WTC11 (cell line): ENCODE measurements around the gene VWA2. TPM values are rescaled to one million over a fixed set of nuclear protein-coding genes. Genes with fewer than 3 reads are reported as not detected.

Experiments
- ATAC-seq: fragments of 200-7000 bp; cut with Tn5 transposase; 2 replicates; pipeline ENCODE4 v1.10.0; 2021; ENCODE audit warnings: mild to moderate bottlenecking, moderate library complexity
- CTCF ChIA-PET: fragments of 300-600 bp; sonication (Branson Sonifier 250); formaldehyde crosslinking; loops from one replicate; lab custom pipeline; 2021; ENCODE audit warnings: antibody characterized with exemption; lab: Charles Lee
- POLR2A ChIA-PET: fragments of 350-600 bp; sonication (Branson Sonifier 250); formaldehyde crosslinking; loops from one replicate; lab custom pipeline; 2021; ENCODE audit warnings: antibody characterized with exemption; lab: Charles Lee
- DNase-seq: peaks from one replicate; pipeline ENCODE4 v3.0.0; 2021; ENCODE audit warnings: low spot score
- H3K27ac Mint-ChIP-seq: 2 replicates; pipeline ENCODE4 v1.8.0; 2021; ENCODE audit warnings: mixed read lengths
- H3K27me3 Mint-ChIP-seq: 2 replicates; pipeline ENCODE4 v1.8.0; 2021; ENCODE audit warnings: low read depth, mild to moderate bottlenecking, moderate library complexity, mixed read lengths
- H3K36me3 Mint-ChIP-seq: 2 replicates; pipeline ENCODE4 v1.8.0; 2021; ENCODE audit warnings: mixed read lengths
- H3K4me1 Mint-ChIP-seq: 2 replicates; pipeline ENCODE4 v1.8.0; 2022; ENCODE audit warnings: mixed read lengths
- H3K4me3 Mint-ChIP-seq: 2 replicates; pipeline ENCODE4 v1.8.0; 2021; ENCODE audit warnings: mild to moderate bottlenecking, moderate library complexity, mixed read lengths
- H3K9me3 Mint-ChIP-seq: 2 replicates; pipeline ENCODE4 v1.8.0; 2021; ENCODE audit warnings: mixed read lengths
- CREM ChIP-seq: sonication (generic); formaldehyde crosslinking; IDR thresholded peaks from 2 replicates; pipeline ENCODE4 v1.8.1; 2022; ENCODE audit warnings: mild to moderate bottlenecking, missing genetic modification reagents, moderate library complexity
- ETV6 ChIP-seq: sonication (generic); formaldehyde crosslinking; IDR thresholded peaks from 2 replicates; pipeline ENCODE4 v1.8.1; 2022; ENCODE audit warnings: mild to moderate bottlenecking, missing genetic modification reagents
- FOXP1 ChIP-seq: sonication (generic); formaldehyde crosslinking; IDR thresholded peaks from 2 replicates; pipeline ENCODE4 v1.8.0; 2022; ENCODE audit warnings: missing genetic modification reagents, mild to moderate bottlenecking, moderate library complexity, borderline replicate concordance
- GABPB1 ChIP-seq: sonication (generic); formaldehyde crosslinking; IDR thresholded peaks from 2 replicates; pipeline ENCODE4 v1.8.1; 2023; ENCODE audit warnings: mild to moderate bottlenecking, missing genetic modification reagents
- GRHL2 ChIP-seq: fragments of 250-450 bp; sonication (Bioruptor Pico); IDR thresholded peaks from 2 replicates; pipeline ENCODE4 v1.8.0; 2022; ENCODE audit warnings: mild to moderate bottlenecking, moderate library complexity; ENCODE audit not compliant: insufficient replicate concordance, severe bottlenecking
- GTF2I ChIP-seq: fragments of 250-450 bp; sonication (Bioruptor Pico); conservative IDR thresholded peaks from 2 replicates; pipeline ENCODE4 v1.4.0; 2021; ENCODE audit warnings: mild to moderate bottlenecking
- IRF2 ChIP-seq: sonication (generic); formaldehyde crosslinking; IDR thresholded peaks from 2 replicates; pipeline ENCODE4 v1.8.0; 2022; ENCODE audit warnings: low read depth, missing genetic modification reagents, borderline replicate concordance
- RELA ChIP-seq: sonication (generic); formaldehyde crosslinking; IDR thresholded peaks from 2 replicates; pipeline ENCODE4 v1.8.1; 2022; ENCODE audit warnings: missing genetic modification reagents, mild to moderate bottlenecking, borderline replicate concordance
- SMAD3 ChIP-seq: sonication (generic); formaldehyde crosslinking; IDR thresholded peaks from 2 replicates; pipeline ENCODE4 v1.8.0; 2022; ENCODE audit warnings: missing genetic modification reagents, mild to moderate bottlenecking, borderline replicate concordance
- SP1 ChIP-seq: sonication (generic); formaldehyde crosslinking; conservative IDR thresholded peaks from 2 replicates; pipeline ENCODE4 v1.8.1; 2022; ENCODE audit warnings: missing genetic modification reagents
- TEAD1 ChIP-seq: sonication (generic); formaldehyde crosslinking; IDR thresholded peaks from 2 replicates; pipeline ENCODE4 v1.8.0; 2022; ENCODE audit warnings: mild to moderate bottlenecking, missing genetic modification reagents
- TEAD4 ChIP-seq: sonication (generic); formaldehyde crosslinking; IDR thresholded peaks from 2 replicates; pipeline ENCODE4 v1.8.0; 2022; ENCODE audit warnings: mild to moderate bottlenecking, missing genetic modification reagents
- ZNF138 ChIP-seq: sonication (generic); formaldehyde crosslinking; conservative IDR thresholded peaks from 2 replicates; pipeline ENCODE4 v1.8.1; 2022; ENCODE audit warnings: mild to moderate bottlenecking, moderate library complexity, missing genetic modification reagents
- total RNA-seq: library from RNA; stranded (reverse); gene quantifications from 3 replicates; pipeline ENCODE4 v1.2.3, GENCODE V29; 2021
- TF ChIP-seq, protein P1 (sequence below): sonication (generic); formaldehyde crosslinking; IDR thresholded peaks from 2 replicates; pipeline ENCODE4 v1.8.0; 2022; ENCODE audit warnings: missing genetic modification reagents
- TF ChIP-seq, protein P2 (sequence below): fragments of 250-450 bp; sonication (Bioruptor Pico); IDR thresholded peaks from 2 replicates; pipeline ENCODE4 v1.9.0; 2021; ENCODE audit warnings: mild to moderate bottlenecking
- TF ChIP-seq, protein P3 (sequence below): sonication (generic); formaldehyde crosslinking; IDR thresholded peaks from 2 replicates; pipeline ENCODE4 v1.8.0; 2022; ENCODE audit warnings: mild to moderate bottlenecking, missing genetic modification reagents
- TF ChIP-seq, protein P4 (sequence below): sonication (generic); formaldehyde crosslinking; IDR thresholded peaks from 2 replicates; pipeline ENCODE4 v1.8.0; 2022; ENCODE audit warnings: mild to moderate bottlenecking, missing genetic modification reagents
- TF ChIP-seq, protein P5 (sequence below): sonication (generic); formaldehyde crosslinking; IDR thresholded peaks from 2 replicates; pipeline ENCODE4 v1.8.0; 2023; ENCODE audit warnings: mild to moderate bottlenecking, missing genetic modification reagents
- TF ChIP-seq, protein P6 (sequence below): sonication (generic); formaldehyde crosslinking; conservative IDR thresholded peaks from 2 replicates; pipeline ENCODE4 v1.8.1; 2022; ENCODE audit warnings: mild to moderate bottlenecking, missing genetic modification reagents

Gene VWA2
- total RNA-seq, 1 experiment from 2014 or later, result 2.1 TPM

DNA sequence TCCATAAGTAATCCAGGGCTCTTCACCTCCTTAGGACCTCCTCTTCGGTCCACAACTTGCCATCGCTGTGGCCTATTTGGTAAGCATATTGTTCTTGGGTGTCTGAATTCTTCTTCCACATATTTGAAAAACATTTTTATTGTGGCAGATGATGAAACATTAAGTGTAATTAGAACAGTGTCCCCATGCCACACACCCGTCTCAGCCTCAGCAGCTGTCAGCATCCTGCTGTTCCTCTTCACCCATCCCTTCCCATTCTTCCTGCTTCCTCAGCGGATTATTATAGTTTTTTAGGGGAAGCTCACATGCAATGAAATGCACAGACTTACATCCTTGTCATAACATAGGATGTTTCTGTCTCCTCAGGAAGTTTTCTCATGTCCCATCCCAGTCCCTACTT lies 39.8 kb upstream of the VWA2 start:
- no peak overlapping the region for H3K27ac Mint-ChIP-seq
- H3K27me3 Mint-ChIP-seq, result no peaks in the 10 kb centered on the region

DNA sequence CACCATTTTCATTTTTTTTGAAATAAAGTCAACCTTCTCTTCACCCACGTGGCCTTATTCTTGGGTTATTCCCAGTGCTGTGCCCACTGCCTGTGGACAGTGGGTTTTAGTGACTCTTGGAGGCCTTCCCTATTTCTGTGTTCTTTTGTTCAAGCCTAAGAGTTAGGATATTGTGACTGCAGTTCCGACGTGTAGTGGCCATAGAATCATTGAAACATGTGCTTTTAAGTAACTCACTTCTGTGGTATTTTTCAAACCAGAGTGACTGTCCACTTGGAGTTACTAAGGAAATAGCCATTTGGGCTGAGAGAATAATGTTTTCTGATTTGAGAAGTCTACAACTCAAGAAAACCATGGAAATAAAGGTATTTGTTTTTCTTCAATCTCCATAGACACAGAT lies 36.2 kb upstream of the VWA2 start:
- POLR2A ChIA-PET, result no interaction called here
- CTCF ChIA-PET, result interaction anchor here (1.0 kb wide), 1 partner anchor 102 kb away, joined by 3 read pairs; no protein-coding TSS in a partner anchor

More for the DNA sequence above, 39.8 kb upstream of the VWA2 start:
- no peak for TF ChIP-seq GTF2I (CRISPR knock-in tag)
- TF ChIP-seq, protein P1, sequence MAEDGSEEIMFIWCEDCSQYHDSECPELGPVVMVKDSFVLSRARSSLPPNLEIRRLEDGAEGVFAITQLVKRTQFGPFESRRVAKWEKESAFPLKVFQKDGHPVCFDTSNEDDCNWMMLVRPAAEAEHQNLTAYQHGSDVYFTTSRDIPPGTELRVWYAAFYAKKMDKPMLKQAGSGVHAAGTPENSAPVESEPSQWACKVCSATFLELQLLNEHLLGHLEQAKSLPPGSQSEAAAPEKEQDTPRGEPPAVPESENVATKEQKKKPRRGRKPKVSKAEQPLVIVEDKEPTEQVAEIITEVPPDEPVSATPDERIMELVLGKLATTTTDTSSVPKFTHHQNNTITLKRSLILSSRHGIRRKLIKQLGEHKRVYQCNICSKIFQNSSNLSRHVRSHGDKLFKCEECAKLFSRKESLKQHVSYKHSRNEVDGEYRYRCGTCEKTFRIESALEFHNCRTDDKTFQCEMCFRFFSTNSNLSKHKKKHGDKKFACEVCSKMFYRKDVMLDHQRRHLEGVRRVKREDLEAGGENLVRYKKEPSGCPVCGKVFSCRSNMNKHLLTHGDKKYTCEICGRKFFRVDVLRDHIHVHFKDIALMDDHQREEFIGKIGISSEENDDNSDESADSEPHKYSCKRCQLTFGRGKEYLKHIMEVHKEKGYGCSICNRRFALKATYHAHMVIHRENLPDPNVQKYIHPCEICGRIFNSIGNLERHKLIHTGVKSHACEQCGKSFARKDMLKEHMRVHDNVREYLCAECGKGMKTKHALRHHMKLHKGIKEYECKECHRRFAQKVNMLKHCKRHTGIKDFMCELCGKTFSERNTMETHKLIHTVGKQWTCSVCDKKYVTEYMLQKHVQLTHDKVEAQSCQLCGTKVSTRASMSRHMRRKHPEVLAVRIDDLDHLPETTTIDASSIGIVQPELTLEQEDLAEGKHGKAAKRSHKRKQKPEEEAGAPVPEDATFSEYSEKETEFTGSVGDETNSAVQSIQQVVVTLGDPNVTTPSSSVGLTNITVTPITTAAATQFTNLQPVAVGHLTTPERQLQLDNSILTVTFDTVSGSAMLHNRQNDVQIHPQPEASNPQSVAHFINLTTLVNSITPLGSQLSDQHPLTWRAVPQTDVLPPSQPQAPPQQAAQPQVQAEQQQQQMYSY (CRISPR knock-in tag), result no peak
- TF ChIP-seq, protein P2, sequence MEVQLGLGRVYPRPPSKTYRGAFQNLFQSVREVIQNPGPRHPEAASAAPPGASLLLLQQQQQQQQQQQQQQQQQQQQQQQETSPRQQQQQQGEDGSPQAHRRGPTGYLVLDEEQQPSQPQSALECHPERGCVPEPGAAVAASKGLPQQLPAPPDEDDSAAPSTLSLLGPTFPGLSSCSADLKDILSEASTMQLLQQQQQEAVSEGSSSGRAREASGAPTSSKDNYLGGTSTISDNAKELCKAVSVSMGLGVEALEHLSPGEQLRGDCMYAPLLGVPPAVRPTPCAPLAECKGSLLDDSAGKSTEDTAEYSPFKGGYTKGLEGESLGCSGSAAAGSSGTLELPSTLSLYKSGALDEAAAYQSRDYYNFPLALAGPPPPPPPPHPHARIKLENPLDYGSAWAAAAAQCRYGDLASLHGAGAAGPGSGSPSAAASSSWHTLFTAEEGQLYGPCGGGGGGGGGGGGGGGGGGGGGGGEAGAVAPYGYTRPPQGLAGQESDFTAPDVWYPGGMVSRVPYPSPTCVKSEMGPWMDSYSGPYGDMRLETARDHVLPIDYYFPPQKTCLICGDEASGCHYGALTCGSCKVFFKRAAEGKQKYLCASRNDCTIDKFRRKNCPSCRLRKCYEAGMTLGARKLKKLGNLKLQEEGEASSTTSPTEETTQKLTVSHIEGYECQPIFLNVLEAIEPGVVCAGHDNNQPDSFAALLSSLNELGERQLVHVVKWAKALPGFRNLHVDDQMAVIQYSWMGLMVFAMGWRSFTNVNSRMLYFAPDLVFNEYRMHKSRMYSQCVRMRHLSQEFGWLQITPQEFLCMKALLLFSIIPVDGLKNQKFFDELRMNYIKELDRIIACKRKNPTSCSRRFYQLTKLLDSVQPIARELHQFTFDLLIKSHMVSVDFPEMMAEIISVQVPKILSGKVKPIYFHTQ (CRISPR knock-in tag), result no peak
- TF ChIP-seq, protein P3, sequence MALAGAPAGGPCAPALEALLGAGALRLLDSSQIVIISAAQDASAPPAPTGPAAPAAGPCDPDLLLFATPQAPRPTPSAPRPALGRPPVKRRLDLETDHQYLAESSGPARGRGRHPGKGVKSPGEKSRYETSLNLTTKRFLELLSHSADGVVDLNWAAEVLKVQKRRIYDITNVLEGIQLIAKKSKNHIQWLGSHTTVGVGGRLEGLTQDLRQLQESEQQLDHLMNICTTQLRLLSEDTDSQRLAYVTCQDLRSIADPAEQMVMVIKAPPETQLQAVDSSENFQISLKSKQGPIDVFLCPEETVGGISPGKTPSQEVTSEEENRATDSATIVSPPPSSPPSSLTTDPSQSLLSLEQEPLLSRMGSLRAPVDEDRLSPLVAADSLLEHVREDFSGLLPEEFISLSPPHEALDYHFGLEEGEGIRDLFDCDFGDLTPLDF (CRISPR knock-in tag), result no peak
- ATAC-seq (no peak), DNase-seq (no peak)
- ChIA-PET CTCF (interaction anchor here (0.6 kb wide), 1 partner anchor 269 kb away, joined by 3 read pairs; no protein-coding TSS in a partner anchor), POLR2A (no interaction called here)
- no peaks in the 10 kb centered on the region for H3K4me1 Mint-ChIP-seq
- no peaks in the 10 kb centered on the region for H3K9me3 Mint-ChIP-seq
- H3K4me3 Mint-ChIP-seq, result no peak overlapping the region
- H3K36me3 Mint-ChIP-seq, result no peaks in the 10 kb centered on the region

More for the DNA sequence above, 36.2 kb upstream of the VWA2 start:
- H3K4me3 Mint-ChIP-seq, result no peak overlapping the region
- TF ChIP-seq ZNF138 (no peak), IRF2 (CRISPR knock-in tag) (no peak), CREM (CRISPR knock-in tag) (no peak), TEAD4 (CRISPR knock-in tag) (no peak), SMAD3 (no peak), GABPB1 (no peak), GRHL2 (no peak), FOXP1 (CRISPR knock-in tag) (no peak), SP1 (CRISPR knock-in tag) (no peak), TEAD1 (CRISPR knock-in tag) (no peak), RELA (CRISPR knock-in tag) (no peak), ETV6 (CRISPR knock-in tag) (no peak)
- TF ChIP-seq, protein P4, sequence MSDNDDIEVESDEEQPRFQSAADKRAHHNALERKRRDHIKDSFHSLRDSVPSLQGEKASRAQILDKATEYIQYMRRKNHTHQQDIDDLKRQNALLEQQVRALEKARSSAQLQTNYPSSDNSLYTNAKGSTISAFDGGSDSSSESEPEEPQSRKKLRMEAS (CRISPR knock-in tag), result no peak
- TF ChIP-seq, protein P5, sequence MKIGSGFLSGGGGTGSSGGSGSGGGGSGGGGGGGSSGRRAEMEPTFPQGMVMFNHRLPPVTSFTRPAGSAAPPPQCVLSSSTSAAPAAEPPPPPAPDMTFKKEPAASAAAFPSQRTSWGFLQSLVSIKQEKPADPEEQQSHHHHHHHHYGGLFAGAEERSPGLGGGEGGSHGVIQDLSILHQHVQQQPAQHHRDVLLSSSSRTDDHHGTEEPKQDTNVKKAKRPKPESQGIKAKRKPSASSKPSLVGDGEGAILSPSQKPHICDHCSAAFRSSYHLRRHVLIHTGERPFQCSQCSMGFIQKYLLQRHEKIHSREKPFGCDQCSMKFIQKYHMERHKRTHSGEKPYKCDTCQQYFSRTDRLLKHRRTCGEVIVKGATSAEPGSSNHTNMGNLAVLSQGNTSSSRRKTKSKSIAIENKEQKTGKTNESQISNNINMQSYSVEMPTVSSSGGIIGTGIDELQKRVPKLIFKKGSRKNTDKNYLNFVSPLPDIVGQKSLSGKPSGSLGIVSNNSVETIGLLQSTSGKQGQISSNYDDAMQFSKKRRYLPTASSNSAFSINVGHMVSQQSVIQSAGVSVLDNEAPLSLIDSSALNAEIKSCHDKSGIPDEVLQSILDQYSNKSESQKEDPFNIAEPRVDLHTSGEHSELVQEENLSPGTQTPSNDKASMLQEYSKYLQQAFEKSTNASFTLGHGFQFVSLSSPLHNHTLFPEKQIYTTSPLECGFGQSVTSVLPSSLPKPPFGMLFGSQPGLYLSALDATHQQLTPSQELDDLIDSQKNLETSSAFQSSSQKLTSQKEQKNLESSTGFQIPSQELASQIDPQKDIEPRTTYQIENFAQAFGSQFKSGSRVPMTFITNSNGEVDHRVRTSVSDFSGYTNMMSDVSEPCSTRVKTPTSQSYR (CRISPR knock-in tag), result no peak
- TF ChIP-seq, protein P6, sequence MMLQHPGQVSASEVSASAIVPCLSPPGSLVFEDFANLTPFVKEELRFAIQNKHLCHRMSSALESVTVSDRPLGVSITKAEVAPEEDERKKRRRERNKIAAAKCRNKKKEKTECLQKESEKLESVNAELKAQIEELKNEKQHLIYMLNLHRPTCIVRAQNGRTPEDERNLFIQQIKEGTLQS (CRISPR knock-in tag), result no peak
- DNase-seq (no peak), ATAC-seq (no peak)
- H3K9me3 Mint-ChIP-seq, result no peaks in the 10 kb centered on the region
- H3K27me3 Mint-ChIP-seq, result no peaks in the 10 kb centered on the region
- H3K27ac Mint-ChIP-seq, result no peak overlapping the region
- no peaks in the 10 kb centered on the region for H3K4me1 Mint-ChIP-seq
- no peaks in the 10 kb centered on the region for H3K36me3 Mint-ChIP-seq
